GM23248 (cell line): Measurements from ENCODE around the gene RAB30. TPM values are rescaled to one million over a fixed set of nuclear protein-coding genes. Genes with fewer than 3 reads are reported as not detected.
A peak's percentile ranks its signal among the peaks of the same experiment; 100 is the strongest.

Experiments
- DNase-seq: peaks from one replicate; pipeline ENCODE4 v3.0.0-alpha.2; 2015
- H2AFZ ChIP-seq: fragments of 200-600 bp; sonication (generic); 2 replicates; pipeline ENCODE4 v1.6.1; 2016; ENCODE audit warnings: antibody characterized with exemption
- H3F3A ChIP-seq: fragments of 200-600 bp; sonication (generic); 2 replicates; pipeline ENCODE4 v1.6.1; 2016; ENCODE audit warnings: mild to moderate bottlenecking, antibody characterized with exemption, mixed run types; ENCODE audit not compliant: insufficient read depth
- H3K27ac ChIP-seq: fragments of 200-600 bp; sonication (generic); 2 replicates; pipeline ENCODE4 v1.5.1; 2016; ENCODE audit warnings: mild to moderate bottlenecking
- H3K27me3 ChIP-seq: fragments of 200-600 bp; sonication (generic); replicated peaks from 2 replicates; pipeline ENCODE4 v1.6.1; 2016; ENCODE audit warnings: mild to moderate bottlenecking; ENCODE audit not compliant: insufficient read depth
- H3K36me3 ChIP-seq: fragments of 200-600 bp; sonication (generic); 2 replicates; pipeline ENCODE4 v1.6.1; 2016; ENCODE audit warnings: low read depth, mild to moderate bottlenecking
- H3K4me1 ChIP-seq: fragments of 200-600 bp; sonication (generic); 2 replicates; pipeline ENCODE4 v1.6.1; 2016; ENCODE audit warnings: mild to moderate bottlenecking; ENCODE audit not compliant: insufficient read depth
- H3K4me2 ChIP-seq: fragments of 200-600 bp; sonication (generic); one replicate; pipeline ENCODE4 v1.6.1; 2016; ENCODE audit warnings: mild to moderate bottlenecking; ENCODE audit not compliant: unreplicated experiment
- H3K4me3 ChIP-seq: fragments of 200-600 bp; sonication (generic); 2 replicates; pipeline ENCODE4 v1.5.1; 2016; ENCODE audit warnings: mild to moderate bottlenecking
- H3K79me2 ChIP-seq: fragments of 200-600 bp; sonication (generic); 2 replicates; pipeline ENCODE4 v1.6.1; 2016; ENCODE audit warnings: mild to moderate bottlenecking; ENCODE audit not compliant: insufficient read depth
- H3K9ac ChIP-seq: fragments of 200-600 bp; sonication (generic); 2 replicates; pipeline ENCODE4 v1.6.1; 2016; ENCODE audit warnings: mild to moderate bottlenecking
- H3K9me2 ChIP-seq: fragments of 200-600 bp; sonication (generic); 2 replicates; pipeline ENCODE4 v1.6.1; 2016; ENCODE audit warnings: mixed run types, mild to moderate bottlenecking, moderate library complexity; ENCODE audit not compliant: insufficient read depth
- H3K9me3 ChIP-seq: fragments of 200-600 bp; sonication (generic); one replicate; pipeline ENCODE4 v1.6.1; 2017; ENCODE audit warnings: low read depth
- H4K20me1 ChIP-seq: fragments of 200-600 bp; sonication (generic); 2 replicates; pipeline ENCODE4 v1.6.0; 2016; ENCODE audit not compliant: insufficient read depth
- EZH2 ChIP-seq: fragments of 200-600 bp; sonication (generic); IDR thresholded peaks from 2 replicates; pipeline ENCODE4 v1.6.1; 2018; ENCODE audit warnings: antibody characterized with exemption, mild to moderate bottlenecking; ENCODE audit not compliant: insufficient read depth, poor library complexity, severe bottlenecking
- EZH2phosphoT487 ChIP-seq: fragments of 200-600 bp; sonication (generic); IDR thresholded peaks from 2 replicates; pipeline ENCODE4 v1.6.1; 2018; ENCODE audit warnings: antibody characterized with exemption, moderate library complexity, mild to moderate bottlenecking, low read depth; ENCODE audit not compliant: insufficient read depth
- WGBS, 2 experiments: methylation state at CpG; one replicate each; pipeline ENCODE4 v1.1.6; 2015 to 2017; ENCODE audit warnings: low lambda C conversion rate in 2 of 2, low coverage in 1 of 2; ENCODE audit errors: missing lambda C conversion rate in 2 of 2; 5-methylcytosine and 5-hydroxymethylcytosine counted together
- in situ Hi-C: fragments of 300-500 bp; cut with MboI; formaldehyde crosslinking; loops from 2 replicates; pipeline ENCODE4 v1.15.0; 2020
- polyA plus RNA-seq: library from polyadenylated mRNA; unstranded; fragments of >200 nt; fragmentation: Nextera tagmentation; extraction: Ambion mirVana; gene quantifications from 2 replicates; pipeline ENCODE4 v1.2.1, GENCODE V29; 2016
- small RNA-seq: library from RNA; depleted of rRNA; stranded (forward); fragments of <200 nt; gene quantifications from one replicate; pipeline ENCODE3, GENCODE V24; 2014; ENCODE audit warnings: low read depth, low replicate concordance
- total RNA-seq: library from RNA; depleted of rRNA; stranded (reverse); fragments of >200 nt; shearing (Covaris generic); gene quantifications from 2 replicates; pipeline ENCODE4 v1.2.3, GENCODE V29; 2014; rRNA removed

RAB30 gene
- total and polyA plus RNA-seq, 2 experiments from 2014 or later, result 10.6 to 14.0 TPM

- Histone ChIP-seq H4K20me1 (no peaks in the 10 kb centered on the region), H3K9me3 (no peaks in the 10 kb centered on the region), H2AFZ (no peak overlapping the region), H3K9ac (no peak overlapping the region), H3K4me2 (no peak overlapping the region), H3K27me3 (no peaks in the 10 kb centered on the region), H3F3A (no peaks in the 10 kb centered on the region), H3K79me2 (no peaks in the 10 kb centered on the region), H3K9me2 (no peaks in the 10 kb centered on the region), H3K4me3 (no peak overlapping the region), H3K4me1 (no peaks in the 10 kb centered on the region), H3K27ac (no peak overlapping the region), H3K36me3 (no peaks in the 10 kb centered on the region)
- 98 to 99% methylated on average over 3 of the region's 3 CpGs for WGBS, 2 experiments
- DNase-seq, result no peak
- in situ Hi-C loops, result no loop called here
- TF ChIP-seq EZH2phosphoT487, result no peak
- TF ChIP-seq EZH2, result no peak
Measured at GRCh38 chr11:82930229-82930628, 141.5 kb downstream of the RAB30 start.

GRCh38 chr11:82929121-82929520 lies 142.6 kb downstream of the RAB30 start:
- H3K79me2 ChIP-seq, result no peaks in the 10 kb centered on the region
- no peak overlapping the region for H3K27ac ChIP-seq
- WGBS, 2 experiments, result 92 to 97% methylated on average over 10 of the region's 10 CpGs

DNA sequence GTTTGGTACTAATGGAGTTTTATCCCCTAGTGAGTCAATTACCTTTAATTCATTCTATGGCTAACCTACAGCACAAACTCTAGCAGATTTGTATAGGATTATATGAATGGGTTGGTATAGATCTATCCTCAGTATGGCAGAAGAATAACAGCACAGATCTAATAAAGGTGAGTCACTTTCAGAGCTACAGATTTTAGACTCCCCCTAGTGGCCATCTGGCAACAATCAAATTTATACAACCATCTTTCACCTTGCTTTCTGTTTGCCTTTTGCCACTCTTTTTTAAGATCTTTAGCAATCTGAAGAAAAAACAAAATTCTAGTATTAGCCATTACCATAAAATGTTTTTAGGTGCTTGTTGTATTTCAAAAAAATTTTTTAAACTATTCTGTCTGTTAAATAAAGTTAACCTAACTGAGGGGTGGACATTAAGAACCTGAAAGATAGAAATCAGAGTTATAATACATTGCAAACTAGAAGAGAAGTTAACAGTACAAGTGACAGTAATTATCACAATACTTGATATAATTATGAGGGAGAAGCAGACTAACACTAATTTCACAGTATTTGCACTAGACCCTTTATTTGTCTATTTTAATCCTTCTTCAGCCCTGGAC lies 144.3 kb downstream of the RAB30 start:
- Histone ChIP-seq H3F3A (no peaks in the 10 kb centered on the region), H3K4me2 (no peak overlapping the region), H3K9me3 (no peaks in the 10 kb centered on the region), H3K4me1 (no peaks in the 10 kb centered on the region), H3K79me2 (no peaks in the 10 kb centered on the region), H3K4me3 (no peak overlapping the region), H3K36me3 (no peaks in the 10 kb centered on the region), H4K20me1 (no peaks in the 10 kb centered on the region), H2AFZ (no peak overlapping the region), H3K9ac (no peak overlapping the region), H3K27ac (no peak overlapping the region), H3K9me2 (no peaks in the 10 kb centered on the region), H3K27me3 (no peaks in the 10 kb centered on the region)
- peak; percentile 82 for DNase-seq
- in situ Hi-C loops, result no loop called here
- TF ChIP-seq EZH2phosphoT487 (no peak), EZH2 (no peak)

More at GRCh38 chr11:82929121-82929520, 142.6 kb downstream of the RAB30 start:
- no peak for DNase-seq
- no peak for TF ChIP-seq EZH2phosphoT487
- TF ChIP-seq EZH2, result no peak
- no peaks in the 10 kb centered on the region for H3K27me3 ChIP-seq
- no peaks in the 10 kb centered on the region for H4K20me1 ChIP-seq
- no peaks in the 10 kb centered on the region for H3F3A ChIP-seq
- no peak overlapping the region for H3K4me2 ChIP-seq
- H3K9me2 ChIP-seq, result no peaks in the 10 kb centered on the region
- no peaks in the 10 kb centered on the region for H3K9me3 ChIP-seq
- no peaks in the 10 kb centered on the region for H3K36me3 ChIP-seq
- no peak overlapping the region for H3K4me3 ChIP-seq
- no peaks in the 10 kb centered on the region for H3K4me1 ChIP-seq
- H3K9ac ChIP-seq, result no peak overlapping the region
- no peak overlapping the region for H2AFZ ChIP-seq
- in situ Hi-C loops, result no loop called here

- in situ Hi-C loops, result no loop called here
- Histone ChIP-seq H3K27ac (no peak overlapping the region), H3K27me3 (no peaks in the 10 kb centered on the region), H3K9me2 (no peaks in the 10 kb centered on the region), H3K9me3 (no peaks in the 10 kb centered on the region), H3K4me1 (no peaks in the 10 kb centered on the region), H3F3A (no peaks in the 10 kb centered on the region), H3K36me3 (no peaks in the 10 kb centered on the region), H3K4me2 (no peak overlapping the region), H3K9ac (no peak overlapping the region), H3K79me2 (no peaks in the 10 kb centered on the region), H2AFZ (no peak overlapping the region), H4K20me1 (no peaks in the 10 kb centered on the region), H3K4me3 (no peak overlapping the region)
- TF ChIP-seq EZH2 (no peak), EZH2phosphoT487 (no peak)
- no peak for DNase-seq
- WGBS, 2 experiments, result 89 to 93% methylated on average over 5 of the region's 5 CpGs
Measured at GRCh38 chr11:82924522-82925224, 147.0 kb downstream of the RAB30 start.

Small RNAs within 50 kb of the gene (small RNA-seq; reads per million reads assigned to genes)
- not detected for gene SNORA70E

Other genes with a start within 250 kb of the RAB30 start
- 66.3 and 84.1 TPM in 2 replicates for gene PRCP, start 171.5 kb downstream of the RAB30 start, total RNA-seq
- 85.7 and 90.1 TPM in 2 replicates for gene PRCP, start 171.5 kb downstream of the RAB30 start, polyA plus RNA-seq
- gene DDIAS, start 170.2 kb downstream of the RAB30 start, total RNA-seq, result 5.4 and 7.6 TPM in 2 replicates
- 4.5 and 5.0 TPM in 2 replicates for gene DDIAS, start 170.2 kb downstream of the RAB30 start, polyA plus RNA-seq
- gene PCF11, start 85.2 kb upstream of the RAB30 start, total RNA-seq, result 19.7 and 38.2 TPM in 2 replicates
- 7.4 and 9.1 TPM in 2 replicates for gene PCF11, start 85.2 kb upstream of the RAB30 start, polyA plus RNA-seq
- 17.8 and 22.0 TPM in 2 replicates for gene ANKRD42, start 121.8 kb upstream of the RAB30 start, total RNA-seq
- 17.6 and 19.7 TPM in 2 replicates for gene ANKRD42, start 121.8 kb upstream of the RAB30 start, polyA plus RNA-seq
- gene CCDC90B, start 214.5 kb upstream of the RAB30 start, total RNA-seq, result 49.9 and 53.1 TPM in 2 replicates
- 97.8 and 113 TPM in 2 replicates for gene CCDC90B, start 214.5 kb upstream of the RAB30 start, polyA plus RNA-seq